ENCODE measurements around the gene ANKRD40. TPM values are rescaled to one million over a fixed set of nuclear protein-coding genes. Genes with fewer than 3 reads are reported as not detected.

The ANKRD40 gene
- total RNA-seq, 1 experiment from 2014 or later: 72.0 TPM

DNA sequence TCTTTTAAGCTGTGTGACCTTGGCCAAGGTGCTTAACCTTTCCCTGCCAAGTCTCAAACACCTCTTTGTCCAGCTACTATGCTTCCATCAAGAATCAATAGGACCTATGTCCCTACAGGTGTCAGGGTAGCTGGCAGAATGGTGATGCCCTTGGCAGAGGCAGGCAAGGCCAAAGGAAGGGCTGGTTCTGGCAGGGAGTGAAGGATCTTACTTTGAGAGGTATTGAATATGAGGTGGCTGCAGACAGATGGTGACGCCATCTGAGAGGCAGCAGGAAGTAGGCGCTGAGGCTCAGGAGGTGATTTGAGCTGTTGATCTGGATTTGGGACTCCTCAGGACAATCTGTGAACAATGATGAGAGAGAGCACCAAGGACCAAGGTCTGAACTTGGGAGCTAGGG is 60.5 kb downstream of the ANKRD40 start:
- Histone ChIP-seq H3K4me1 (ENCODE audit: control insufficient read depth in 1 of 2, insufficient read depth in 2 of 2, low read length in 2 of 2) (peaks cover 28 to 58% of the 10 kb centered on the region in 2 experiments), H3K4me2 (ENCODE audit: low read length) (no peak overlapping the region), H3K9me2 (ENCODE audit: insufficient read depth) (no peaks in the 10 kb centered on the region), H3K4me3 (replicated peaks in 1 of 2; ENCODE audit: low read depth in 1 of 2, low read length in 2 of 2) (no peak overlapping the region), H3K27me3 (ENCODE audit: insufficient read depth, low read length) (no peaks in the 10 kb centered on the region), H3K9ac (ENCODE audit: low read length) (no peak overlapping the region), H3K36me3 (ENCODE audit: control insufficient read depth in 1 of 2, insufficient read depth in 2 of 2, low read length in 2 of 2) (no peaks in the 10 kb centered on the region), H4K20me1 (ENCODE audit: insufficient read depth) (no peaks in the 10 kb centered on the region), H3K79me2 (ENCODE audit: insufficient read depth, low read length) (no peaks in the 10 kb centered on the region), H3K9me3 (ENCODE audit: control insufficient read depth in 1 of 2, insufficient read depth in 1 of 2, low read depth in 1 of 2, low read length in 2 of 2) (no peaks in the 10 kb centered on the region), H2AFZ (ENCODE audit: low read depth, low read length, poor library complexity, severe bottlenecking) (no peak overlapping the region), H3K27ac (ENCODE audit: low read depth, low read length) (no peak overlapping the region)
- ChIA-PET POLR2A (interaction anchor here (1.3 to 3.6 kb wide), 5 partner anchors 9 to 84 kb away, joined by 3 to 20 read pairs (median 3); no protein-coding TSS in a partner anchor), RAD21 (ENCODE audit: low non-redundant PET in 1 of 2, low total read pairs in 2 of 2, uncharacterized antibody in 2 of 2, unreplicated experiment in 2 of 2) (interaction anchor here in 1 of 2 experiments (1.6 kb wide), 1 partner anchor 17 kb away, joined by 6 read pairs; no protein-coding TSS in a partner anchor), CTCF (interaction anchor here (1.4 to 2.2 kb wide), 2 partner anchors 17 to 20 kb away, joined by 7 read pairs; no protein-coding TSS in a partner anchor)
- ATAC-seq (no peak), DNase-seq (ENCODE audit: low read depth, low spot score) (no peak)
- intact Hi-C loops (cut with micrococcal nuclease): no loop called here
- TF ChIP-seq POLR2A (IDR thresholded peaks at IDR 0.05; ENCODE audit: borderline replicate concordance, extremely low read depth, insufficient read depth, insufficient read length): no peak
- TF ChIP-seq ZNF274 (IDR thresholded peaks at IDR 0.05; ENCODE audit: low read depth, low read length): no peak
- no peak for TF ChIP-seq YY1 (IDR thresholded peaks at IDR 0.05; ENCODE audit: extremely low read depth, insufficient replicate concordance, low read depth, low read length)
- TF ChIP-seq JUND (IDR thresholded peaks at IDR 0.05): no peak
- TF ChIP-seq TCF7L2 (IDR thresholded peaks at IDR 0.05; ENCODE audit: borderline replicate concordance, extremely low read depth, insufficient read depth, insufficient read length): no peak
- TF ChIP-seq, protein P1, sequence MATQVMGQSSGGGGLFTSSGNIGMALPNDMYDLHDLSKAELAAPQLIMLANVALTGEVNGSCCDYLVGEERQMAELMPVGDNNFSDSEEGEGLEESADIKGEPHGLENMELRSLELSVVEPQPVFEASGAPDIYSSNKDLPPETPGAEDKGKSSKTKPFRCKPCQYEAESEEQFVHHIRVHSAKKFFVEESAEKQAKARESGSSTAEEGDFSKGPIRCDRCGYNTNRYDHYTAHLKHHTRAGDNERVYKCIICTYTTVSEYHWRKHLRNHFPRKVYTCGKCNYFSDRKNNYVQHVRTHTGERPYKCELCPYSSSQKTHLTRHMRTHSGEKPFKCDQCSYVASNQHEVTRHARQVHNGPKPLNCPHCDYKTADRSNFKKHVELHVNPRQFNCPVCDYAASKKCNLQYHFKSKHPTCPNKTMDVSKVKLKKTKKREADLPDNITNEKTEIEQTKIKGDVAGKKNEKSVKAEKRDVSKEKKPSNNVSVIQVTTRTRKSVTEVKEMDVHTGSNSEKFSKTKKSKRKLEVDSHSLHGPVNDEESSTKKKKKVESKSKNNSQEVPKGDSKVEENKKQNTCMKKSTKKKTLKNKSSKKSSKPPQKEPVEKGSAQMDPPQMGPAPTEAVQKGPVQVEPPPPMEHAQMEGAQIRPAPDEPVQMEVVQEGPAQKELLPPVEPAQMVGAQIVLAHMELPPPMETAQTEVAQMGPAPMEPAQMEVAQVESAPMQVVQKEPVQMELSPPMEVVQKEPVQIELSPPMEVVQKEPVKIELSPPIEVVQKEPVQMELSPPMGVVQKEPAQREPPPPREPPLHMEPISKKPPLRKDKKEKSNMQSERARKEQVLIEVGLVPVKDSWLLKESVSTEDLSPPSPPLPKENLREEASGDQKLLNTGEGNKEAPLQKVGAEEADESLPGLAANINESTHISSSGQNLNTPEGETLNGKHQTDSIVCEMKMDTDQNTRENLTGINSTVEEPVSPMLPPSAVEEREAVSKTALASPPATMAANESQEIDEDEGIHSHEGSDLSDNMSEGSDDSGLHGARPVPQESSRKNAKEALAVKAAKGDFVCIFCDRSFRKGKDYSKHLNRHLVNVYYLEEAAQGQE (IDR thresholded peaks at IDR 0.05; ENCODE audit: low read depth): no peak
- TF ChIP-seq, protein P2, sequence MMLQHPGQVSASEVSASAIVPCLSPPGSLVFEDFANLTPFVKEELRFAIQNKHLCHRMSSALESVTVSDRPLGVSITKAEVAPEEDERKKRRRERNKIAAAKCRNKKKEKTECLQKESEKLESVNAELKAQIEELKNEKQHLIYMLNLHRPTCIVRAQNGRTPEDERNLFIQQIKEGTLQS (IDR thresholded peaks at IDR 0.05): no peak
- no peak for TF ChIP-seq SP1 (IDR thresholded peaks at IDR 0.05; ENCODE audit: low read depth)
- no TSS peak for BruUV-seq (replicated peaks)
